Transverse colon (tissue), 4 donors: Measurements from ENCODE around the gene AGMO.

Experiments
- POLR2AphosphoS5 ChIP-seq, 3 donors: sonication (generic); formaldehyde crosslinking; IDR thresholded peaks; one replicate each; pipeline ENCODE4 v1.6.1; 2016; ENCODE audit warnings: antibody characterized with exemption in 3 of 3
- TF ChIP-seq, protein P1 (sequence below), 5 experiments: fragments of 200-600 bp in 3 of 5; fragments of 450-650 bp in 2 of 5; sonication (generic) in 3 of 5; IDR thresholded peaks; 1 replicate in 2 of 5; 2 replicates in 3 of 5; pipeline ENCODE4 v1.5.1; 2016 to 2017; ENCODE audit warnings: antibody characterized with exemption in 5 of 5, inconsistent platforms in 3 of 5, mild to moderate bottlenecking in 2 of 5, moderate library complexity in 1 of 5

DNA sequence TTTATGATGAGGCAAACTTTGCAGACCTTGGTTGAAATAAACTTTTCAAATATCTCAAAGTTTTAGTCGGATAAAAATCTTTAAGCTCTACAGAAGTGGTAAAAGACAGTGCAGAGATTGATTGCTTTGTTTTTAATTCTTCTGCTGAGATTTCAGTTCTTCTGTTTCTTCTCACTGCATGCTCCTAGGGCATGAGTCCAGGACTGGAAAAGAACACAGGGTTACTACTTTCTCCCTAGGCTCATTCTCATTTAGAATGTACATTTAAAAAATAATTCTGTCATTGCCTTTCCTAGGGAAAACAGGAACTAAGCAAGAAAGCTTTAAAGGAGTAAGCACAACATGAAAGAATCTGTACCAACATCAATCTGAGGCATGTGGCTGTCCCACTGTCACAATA, 402.6 kb downstream of the AGMO start:
- TF ChIP-seq, protein P1, sequence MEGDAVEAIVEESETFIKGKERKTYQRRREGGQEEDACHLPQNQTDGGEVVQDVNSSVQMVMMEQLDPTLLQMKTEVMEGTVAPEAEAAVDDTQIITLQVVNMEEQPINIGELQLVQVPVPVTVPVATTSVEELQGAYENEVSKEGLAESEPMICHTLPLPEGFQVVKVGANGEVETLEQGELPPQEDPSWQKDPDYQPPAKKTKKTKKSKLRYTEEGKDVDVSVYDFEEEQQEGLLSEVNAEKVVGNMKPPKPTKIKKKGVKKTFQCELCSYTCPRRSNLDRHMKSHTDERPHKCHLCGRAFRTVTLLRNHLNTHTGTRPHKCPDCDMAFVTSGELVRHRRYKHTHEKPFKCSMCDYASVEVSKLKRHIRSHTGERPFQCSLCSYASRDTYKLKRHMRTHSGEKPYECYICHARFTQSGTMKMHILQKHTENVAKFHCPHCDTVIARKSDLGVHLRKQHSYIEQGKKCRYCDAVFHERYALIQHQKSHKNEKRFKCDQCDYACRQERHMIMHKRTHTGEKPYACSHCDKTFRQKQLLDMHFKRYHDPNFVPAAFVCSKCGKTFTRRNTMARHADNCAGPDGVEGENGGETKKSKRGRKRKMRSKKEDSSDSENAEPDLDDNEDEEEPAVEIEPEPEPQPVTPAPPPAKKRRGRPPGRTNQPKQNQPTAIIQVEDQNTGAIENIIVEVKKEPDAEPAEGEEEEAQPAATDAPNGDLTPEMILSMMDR (IDR thresholded peaks at IDR 0.05), result no peak
- TF ChIP-seq POLR2AphosphoS5 (IDR thresholded peaks at IDR 0.05), result no peak
